B cell (primary cell): ENCODE results near the gene HOXA4. TPM values are rescaled to one million over a fixed set of nuclear protein-coding genes. Genes with fewer than 3 reads are reported as not detected.

Experiments used
- ATAC-seq: fragments of 200-7000 bp; cut with Tn5 transposase; one replicate; pipeline ENCODE4 v1.10.0; 2021; ENCODE audit warnings: low read depth, mild to moderate bottlenecking, moderate number of reproducible peaks, moderate library complexity
- CTCF ChIA-PET: fragments of 350-600 bp; sonication (Branson Sonifier 250); formaldehyde crosslinking; loops from one replicate; lab custom pipeline; 2021; ENCODE audit warnings: antibody characterized with exemption, inconsistent platforms; lab: Charles Lee
- POLR2A ChIA-PET: fragments of 350-600 bp; sonication (Branson Sonifier 250); formaldehyde crosslinking; loops from one replicate; lab custom pipeline; 2021; ENCODE audit warnings: antibody characterized with exemption; lab: Charles Lee
- DNase-seq: peaks from one replicate; pipeline ENCODE4 v3.0.0; 2013
- H2AFZ ChIP-seq: 2 replicates; pipeline ENCODE4 v1.6.1; 2012; ENCODE audit warnings: mild to moderate bottlenecking, low read depth, low read length; ENCODE audit not compliant: insufficient read depth, poor library complexity, severe bottlenecking
- H3K27ac ChIP-seq, 2 donors: 1 replicate in 1 of 2; 2 replicates in 1 of 2; pipeline ENCODE4 v1.5.1; 2012 to 2013; ENCODE audit warnings: low read length in 2 of 2, mild to moderate bottlenecking in 2 of 2, moderate library complexity in 1 of 2
- H3K27me3 ChIP-seq, 4 experiments: fragments of 200-600 bp in 1 of 4; sonication (generic) in 1 of 4; replicated peaks in 1 of 4; 1 replicate in 2 of 4; 2 replicates in 2 of 4; pipeline versions ENCODE4 v1.6.1 to v1.7.0; 2013 to 2016; ENCODE audit warnings: low read length in 3 of 4, mild to moderate bottlenecking in 2 of 4, mixed read lengths in 1 of 4, moderate library complexity in 1 of 4; ENCODE audit not compliant: insufficient read depth in 4 of 4, control insufficient read depth in 3 of 4; ENCODE audit errors: control extremely low read depth in 1 of 4
- H3K36me3 ChIP-seq, 2 experiments: replicated peaks in 1 of 2; 1 replicate in 1 of 2; 2 replicates in 1 of 2; pipeline versions ENCODE4 v1.6.1 to v1.7.1; 2013; ENCODE audit warnings: low read length in 1 of 2; ENCODE audit not compliant: insufficient read depth in 2 of 2, control insufficient read depth in 1 of 2; ENCODE audit errors: control extremely low read depth in 1 of 2, extremely low read depth in 1 of 2
- H3K4me1 ChIP-seq, 2 donors: fragments of 200-600 bp in 1 of 2; sonication (generic) in 1 of 2; 1 replicate in 1 of 2; 2 replicates in 1 of 2; pipeline versions ENCODE4 v1.5.1 to v1.6.1; 2013 to 2017; ENCODE audit warnings: low read length in 2 of 2; ENCODE audit not compliant: control insufficient read depth in 2 of 2, insufficient read depth in 2 of 2
- H3K4me2 ChIP-seq: replicated peaks from 2 replicates; pipeline ENCODE3; 2012; ENCODE audit warnings: mild to moderate bottlenecking, low read depth, low read length; ENCODE audit not compliant: poor library complexity, severe bottlenecking
- H3K4me3 ChIP-seq, 5 experiments: fragments of 200-600 bp in 1 of 5; sonication (generic) in 1 of 5; 1 replicate in 3 of 5; 2 replicates in 2 of 5; pipeline versions ENCODE4 v1.5.1 to v1.7.0; 2011 to 2016; ENCODE audit warnings: low read length in 4 of 5, mild to moderate bottlenecking in 4 of 5, low read depth in 2 of 5, control low read depth in 1 of 5, moderate library complexity in 1 of 5; ENCODE audit not compliant: insufficient read depth in 1 of 5; ENCODE audit errors: control extremely low read depth in 1 of 5, extremely low read depth in 1 of 5
- H3K79me2 ChIP-seq: fragments of 200-600 bp; sonication (generic); one replicate; pipeline ENCODE4 v1.6.0; 2016; ENCODE audit warnings: low read length; ENCODE audit not compliant: control insufficient read depth, insufficient read depth
- H3K9ac ChIP-seq: fragments of 200-600 bp; sonication (generic); 2 replicates; pipeline ENCODE4 v1.6.1; 2017; ENCODE audit warnings: mild to moderate bottlenecking, low read length, moderate library complexity
- H3K9me3 ChIP-seq, 3 donors: one replicate each; pipeline versions ENCODE4 v1.6.1 to v1.7.1; 2013; ENCODE audit warnings: low read length in 2 of 3; ENCODE audit not compliant: control insufficient read depth in 2 of 3, insufficient read depth in 1 of 3; ENCODE audit errors: control extremely low read depth in 1 of 3
- H4K20me1 ChIP-seq: 2 replicates; pipeline ENCODE4 v1.6.0; 2012; ENCODE audit warnings: mild to moderate bottlenecking, low read length; ENCODE audit not compliant: insufficient read depth, control insufficient read depth, poor library complexity, severe bottlenecking
- H3K27ac Mint-ChIP-seq: one replicate; pipeline ENCODE4 v1.8.0; 2021; ENCODE audit warnings: mixed read lengths
- H3K27me3 Mint-ChIP-seq: one replicate; pipeline ENCODE4 v1.8.0; 2021; ENCODE audit warnings: mixed read lengths
- H3K4me1 Mint-ChIP-seq: one replicate; pipeline ENCODE4 v1.8.0; 2021; ENCODE audit warnings: mixed read lengths
- H3K4me3 Mint-ChIP-seq: one replicate; pipeline ENCODE4 v1.8.0; 2021; ENCODE audit warnings: mixed read lengths
- H3K9me3 Mint-ChIP-seq: one replicate; pipeline ENCODE4 v1.8.0; 2022; ENCODE audit warnings: mixed read lengths; ENCODE audit not compliant: insufficient read depth
- EZH2 ChIP-seq: IDR thresholded peaks from 2 replicates; pipeline ENCODE4 v1.6.1; 2012; ENCODE audit warnings: borderline replicate concordance, low read depth, mild to moderate bottlenecking, moderate library complexity, low read length; ENCODE audit not compliant: insufficient read depth, poor library complexity, severe bottlenecking
- WGBS: methylation state at CpG from one replicate; pipeline ENCODE4 v1.1.5; 2013; ENCODE audit warnings: missing lambda C conversion rate; ENCODE audit not compliant: insufficient coverage; 5-methylcytosine and 5-hydroxymethylcytosine counted together
- intact Hi-C: fragments of 100-400 bp; cut with micrococcal nuclease; formaldehyde crosslinking; loops from one replicate; pipeline ENCODE4 v1.10.0; 2022
- polyA plus RNA-seq: library from polyadenylated mRNA; depleted of rRNA; stranded (reverse); fragments of >200 nt; gene quantifications from 2 replicates; pipeline ENCODE4 v1.2.3, GENCODE V29; 2012
- total RNA-seq, 2 donors: library from RNA; stranded (reverse); fragments of 120-200 nt in 1 of 2; gene quantifications; 1 replicate in 1 of 2; 2 replicates in 1 of 2; pipeline versions ENCODE4 v1.2.3 to v1.2.4, GENCODE V29; 2013 to 2022
- TF ChIP-seq, protein P1 (sequence below): fragments of 200-600 bp; IDR thresholded peaks from one replicate; pipeline ENCODE4 v1.8.0; 2022; ENCODE audit warnings: antibody characterized with exemption, mild to moderate bottlenecking

The HOXA4 gene
- total and polyA plus RNA-seq, 2 donors (not counting 1 experiment from before 2014, with no cell fraction given), result 0.30 TPM; not detected in 1

DNA sequence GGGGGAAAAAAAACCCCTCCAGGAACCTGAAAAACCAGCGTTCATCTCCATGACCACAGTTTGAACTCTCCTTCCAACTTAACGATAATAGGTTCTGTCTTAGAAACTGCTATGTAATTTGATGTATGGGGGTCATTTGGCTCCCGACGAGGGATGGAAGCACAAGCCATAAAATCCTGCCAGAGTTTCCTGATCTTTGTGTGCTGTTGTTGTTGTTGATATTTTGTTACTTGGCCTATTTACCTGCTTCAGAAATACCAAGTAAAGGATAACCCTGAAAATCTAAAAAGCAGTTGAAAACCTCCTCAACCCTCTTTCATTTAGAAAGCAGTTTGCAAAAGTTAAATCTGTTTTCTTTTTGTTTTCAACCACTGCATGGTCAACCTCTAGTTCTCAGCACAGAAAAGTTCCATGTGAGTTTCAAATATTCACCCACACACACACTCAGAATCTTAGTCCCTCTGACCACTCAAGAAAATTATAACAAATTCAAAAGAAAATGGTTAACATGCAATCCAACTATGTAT lies 18.7 kb downstream of the HOXA4 start:
- H3K36me3 ChIP-seq, result no peaks in the 10 kb centered on the region
- DNase-seq (no peak), ATAC-seq (no peak)
- no peak overlapping the region for H3K4me2 ChIP-seq
- no peak overlapping the region for H3K27ac ChIP-seq
- CTCF ChIA-PET, result no interaction called here
- no peak overlapping the region for H2AFZ ChIP-seq
- Mint-ChIP-seq H3K27ac (no peak overlapping the region), H3K4me1 (no peaks in the 10 kb centered on the region), H3K4me3 (no peak overlapping the region), H3K9me3 (no peaks in the 10 kb centered on the region), H3K27me3 (peaks cover 8% of the 10 kb centered on the region)
- POLR2A ChIA-PET, result no interaction called here
- no peak for TF ChIP-seq EZH2
- TF ChIP-seq, protein P1, sequence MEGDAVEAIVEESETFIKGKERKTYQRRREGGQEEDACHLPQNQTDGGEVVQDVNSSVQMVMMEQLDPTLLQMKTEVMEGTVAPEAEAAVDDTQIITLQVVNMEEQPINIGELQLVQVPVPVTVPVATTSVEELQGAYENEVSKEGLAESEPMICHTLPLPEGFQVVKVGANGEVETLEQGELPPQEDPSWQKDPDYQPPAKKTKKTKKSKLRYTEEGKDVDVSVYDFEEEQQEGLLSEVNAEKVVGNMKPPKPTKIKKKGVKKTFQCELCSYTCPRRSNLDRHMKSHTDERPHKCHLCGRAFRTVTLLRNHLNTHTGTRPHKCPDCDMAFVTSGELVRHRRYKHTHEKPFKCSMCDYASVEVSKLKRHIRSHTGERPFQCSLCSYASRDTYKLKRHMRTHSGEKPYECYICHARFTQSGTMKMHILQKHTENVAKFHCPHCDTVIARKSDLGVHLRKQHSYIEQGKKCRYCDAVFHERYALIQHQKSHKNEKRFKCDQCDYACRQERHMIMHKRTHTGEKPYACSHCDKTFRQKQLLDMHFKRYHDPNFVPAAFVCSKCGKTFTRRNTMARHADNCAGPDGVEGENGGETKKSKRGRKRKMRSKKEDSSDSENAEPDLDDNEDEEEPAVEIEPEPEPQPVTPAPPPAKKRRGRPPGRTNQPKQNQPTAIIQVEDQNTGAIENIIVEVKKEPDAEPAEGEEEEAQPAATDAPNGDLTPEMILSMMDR, result no peak
- no CpG with 5 or more reads among the region's 4 CpGs for WGBS
- H3K79me2 ChIP-seq, result no peaks in the 10 kb centered on the region
- H4K20me1 ChIP-seq, result no peaks in the 10 kb centered on the region
- peaks cover 0 to 3% (median 0%) of the 10 kb centered on the region in 4 experiments for H3K27me3 ChIP-seq
- intact Hi-C loops, result no loop called here
- H3K9ac ChIP-seq, result no peak overlapping the region
- no peaks in the 10 kb centered on the region for H3K4me1 ChIP-seq
- H3K4me3 ChIP-seq, result no peak overlapping the region
- peaks cover 0 to 15% (median 0%) of the 10 kb centered on the region in 3 donors for H3K9me3 ChIP-seq

DNA sequence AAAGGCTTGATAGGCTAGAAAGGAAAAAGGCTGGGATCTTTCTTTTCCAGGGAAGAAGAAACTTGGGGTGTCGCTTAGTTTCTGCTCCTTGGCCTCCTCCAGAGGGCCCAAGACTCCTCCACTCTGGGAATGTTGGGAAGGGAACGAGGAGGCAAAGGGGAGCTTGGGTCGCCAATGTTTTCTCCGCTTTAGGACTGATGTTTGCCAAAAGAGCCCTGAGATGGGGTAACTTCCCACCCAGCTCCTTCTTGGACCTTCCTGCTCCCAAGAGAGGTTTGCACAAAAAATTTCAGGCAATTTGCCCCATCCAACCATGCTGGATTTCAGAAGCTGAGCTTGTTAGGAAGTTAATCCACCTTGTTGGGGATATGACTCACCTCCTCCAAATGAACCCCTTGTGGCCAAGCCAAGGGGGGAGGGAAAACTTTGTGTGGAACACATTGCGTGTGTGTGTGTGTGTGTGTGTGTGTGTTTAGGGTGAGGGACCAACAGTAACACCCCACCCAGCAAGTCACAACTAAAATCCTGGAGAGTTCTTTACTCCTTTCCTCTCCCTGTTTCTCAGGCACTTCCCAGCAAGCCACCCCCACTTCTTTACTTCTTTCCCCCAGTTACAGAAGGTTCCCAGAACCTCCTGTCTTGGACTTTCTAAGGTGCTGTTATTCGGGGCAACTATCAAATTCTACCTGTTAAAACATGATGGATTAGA lies 19.4 kb downstream of the HOXA4 start:
- CTCF ChIA-PET, result interaction anchor here (1.0 kb wide), 1 partner anchor 245 kb away, joined by 4 read pairs; no protein-coding TSS in a partner anchor

More for the DNA sequence above, 19.4 kb downstream of the HOXA4 start:
- DNase-seq (no peak), ATAC-seq (no peak)
- Mint-ChIP-seq H3K4me1 (no peaks in the 10 kb centered on the region), H3K9me3 (no peaks in the 10 kb centered on the region), H3K27me3 (peaks cover 8% of the 10 kb centered on the region), H3K4me3 (no peak overlapping the region), H3K27ac (no peak overlapping the region)
- Histone ChIP-seq H3K79me2 (no peaks in the 10 kb centered on the region), H3K4me2 (no peak overlapping the region), H3K36me3 (no peaks in the 10 kb centered on the region), H3K27me3 (peaks cover 0 to 3% (median 1%) of the 10 kb centered on the region in 4 experiments), H3K27ac (no peak overlapping the region), H4K20me1 (no peaks in the 10 kb centered on the region), H3K9ac (no peak overlapping the region), H3K4me1 (no peaks in the 10 kb centered on the region), H3K4me3 (no peak overlapping the region), H3K9me3 (peaks cover 0 to 21% (median 0%) of the 10 kb centered on the region in 3 donors), H2AFZ (no peak overlapping the region)
- TF ChIP-seq EZH2, result no peak
- TF ChIP-seq, protein P1, result no peak
- intact Hi-C loops, result no loop called here
- POLR2A ChIA-PET, result no interaction called here
- WGBS, result 92% methylated on average over 4 of the region's 6 CpGs
